HG03039 (cell line): ENCODE results near the gene C10orf67.
"Not testable (repeated sequence)": the region's sequence is repeated elsewhere in the genome, so short reads cannot be mapped to it uniquely, and the experiment has no call there.

Experiments
- ATAC-seq: cut with Tn5 transposase; IDR thresholded peaks from one replicate; pipeline ENCODE4 v1.9.1; 2021; ENCODE audit warnings: mild to moderate bottlenecking, moderate library complexity; ENCODE audit not compliant: unreplicated experiment

Gene C10orf67

DNA sequence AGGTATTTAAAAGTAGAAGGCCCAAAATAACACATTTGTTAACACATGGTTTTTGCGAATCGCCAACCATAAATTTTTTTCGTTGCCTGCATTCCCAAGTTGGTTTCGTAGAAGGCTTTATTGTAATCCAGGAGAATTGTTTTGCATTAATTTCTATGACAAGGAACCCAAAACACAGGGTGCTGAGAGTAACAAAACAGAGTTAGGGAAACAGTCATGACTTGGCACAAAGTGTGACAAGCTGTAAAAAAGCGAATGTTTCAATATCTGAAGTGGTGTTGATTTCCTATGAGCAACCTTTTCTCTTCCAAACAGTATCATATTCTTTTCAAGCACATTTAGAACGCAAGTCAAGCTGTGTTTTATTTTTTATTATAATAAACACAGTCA is 63.6 kb downstream of the C10orf67 start:
- no peak for ATAC-seq

DNA sequence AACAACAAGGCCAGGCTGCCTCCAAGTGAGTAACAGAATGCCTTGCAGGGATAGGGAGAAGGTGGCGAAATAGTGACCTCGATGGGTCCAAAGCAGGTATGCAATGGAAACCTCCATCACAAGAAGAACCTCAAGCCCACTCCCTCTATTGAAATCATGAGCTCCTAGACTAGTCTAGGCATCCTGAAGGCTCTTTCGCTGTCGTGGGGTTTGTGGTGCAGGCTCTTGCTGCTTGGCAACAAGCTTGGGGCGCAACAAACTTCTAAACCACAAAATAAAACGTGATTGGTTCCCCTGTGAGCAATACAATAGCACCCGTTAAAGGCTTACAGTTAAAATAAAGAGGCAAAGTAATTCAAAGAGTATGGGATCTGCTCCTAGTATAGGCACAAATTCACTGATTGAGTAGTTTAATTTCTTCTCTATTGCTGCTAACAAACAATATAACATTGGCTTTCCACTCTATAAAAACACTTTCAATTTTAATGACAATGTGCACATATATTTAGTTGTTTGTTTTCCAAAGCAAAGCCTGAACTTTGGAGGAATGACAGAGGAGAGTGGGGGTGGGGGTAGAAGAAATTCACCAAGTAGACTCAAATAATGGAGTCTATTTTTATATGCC is 64.1 kb downstream of the C10orf67 start:
- no peak for ATAC-seq

DNA sequence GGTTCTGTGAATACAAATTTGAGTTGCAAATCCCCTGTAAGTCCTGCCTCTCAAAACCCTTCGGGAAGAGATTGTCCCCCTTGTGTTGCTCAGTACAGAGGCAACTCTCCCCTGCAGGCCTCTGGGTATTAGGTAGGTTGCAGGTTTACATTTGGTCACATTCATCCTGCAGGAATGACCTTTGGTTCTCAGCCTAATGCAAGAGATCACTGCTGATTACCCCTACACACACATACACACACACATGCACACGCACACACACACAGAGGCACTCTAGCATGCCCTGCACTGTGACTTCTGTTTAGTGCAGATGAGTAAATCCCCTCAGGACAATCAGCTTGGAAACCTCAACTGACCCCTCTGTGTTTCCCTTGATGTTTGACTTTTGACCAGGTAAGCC is 69.2 kb downstream of the C10orf67 start:
- no peak for ATAC-seq

DNA sequence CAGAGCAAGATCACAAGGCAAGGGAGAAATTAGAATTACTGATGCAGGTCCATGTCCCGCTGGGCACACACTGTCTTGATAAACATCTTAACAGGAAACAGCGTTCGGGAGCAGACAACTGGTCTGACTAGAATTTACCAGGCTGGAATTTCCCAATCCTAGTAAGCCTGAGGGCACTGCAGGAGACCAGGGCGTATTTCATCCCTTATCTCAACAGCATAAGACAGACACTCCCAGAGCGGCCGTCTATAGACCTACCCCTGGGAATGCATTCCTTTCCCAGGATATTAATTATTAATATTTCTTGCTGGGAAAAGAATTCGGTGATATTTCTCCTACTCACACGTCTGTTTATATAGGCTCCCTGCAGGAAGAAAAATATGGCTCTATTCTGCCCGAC is 70.4 kb downstream of the C10orf67 start:
- not testable (repeated sequence) for ATAC-seq

DNA sequence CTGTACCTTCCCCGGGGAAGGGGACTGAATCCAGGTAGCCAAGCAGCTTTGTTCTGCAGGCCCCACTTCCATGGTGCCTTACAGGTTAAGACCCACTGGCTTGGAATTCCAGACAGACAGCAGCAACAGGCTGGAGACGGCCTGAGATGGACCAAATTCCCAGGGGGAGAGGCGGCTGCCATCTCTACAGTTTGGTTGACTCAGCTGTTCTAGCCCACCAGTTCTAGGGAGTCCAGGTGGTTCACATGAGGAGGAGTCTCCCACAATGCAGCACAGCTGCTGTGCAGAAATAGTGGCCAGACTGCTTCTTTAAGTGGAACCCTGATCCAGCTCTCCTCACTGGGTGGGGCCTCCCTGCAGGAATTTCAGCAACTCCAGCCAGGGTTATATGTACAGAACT is 74.1 kb downstream of the C10orf67 start:
- no peak for ATAC-seq

DNA sequence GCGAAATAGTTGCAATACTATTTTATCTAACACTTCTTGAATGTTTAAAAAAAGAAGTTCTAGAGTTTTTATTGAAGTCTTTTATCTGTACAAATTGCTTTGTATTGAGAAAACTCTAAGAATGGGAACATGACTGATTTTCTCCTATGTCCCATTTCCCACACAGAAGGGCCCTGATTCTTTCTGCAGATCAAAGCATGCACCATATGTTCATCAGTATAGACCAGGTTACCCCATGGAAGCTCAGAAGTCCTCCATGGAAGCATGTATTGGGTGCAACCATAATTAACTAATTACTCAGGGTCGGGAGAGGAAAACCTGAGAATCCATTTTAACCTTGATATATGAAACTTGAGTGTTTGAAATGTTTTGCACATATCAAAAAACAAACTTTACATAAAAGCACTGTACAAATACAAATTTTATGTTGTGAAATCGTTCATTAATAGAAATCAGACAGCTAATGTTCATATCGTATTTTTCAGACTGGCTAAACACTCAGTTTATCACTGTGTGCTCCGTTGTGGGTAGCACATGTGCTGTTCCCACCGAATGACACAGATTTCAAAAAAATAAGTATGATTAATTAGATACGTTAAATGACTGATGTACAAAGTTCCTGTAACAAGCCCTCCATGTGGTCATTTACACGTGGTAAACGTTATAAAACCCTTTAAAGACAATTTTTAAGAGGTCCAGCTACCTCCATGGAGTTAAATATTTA is 81.0 kb downstream of the C10orf67 start:
- ATAC-seq = no peak

DNA sequence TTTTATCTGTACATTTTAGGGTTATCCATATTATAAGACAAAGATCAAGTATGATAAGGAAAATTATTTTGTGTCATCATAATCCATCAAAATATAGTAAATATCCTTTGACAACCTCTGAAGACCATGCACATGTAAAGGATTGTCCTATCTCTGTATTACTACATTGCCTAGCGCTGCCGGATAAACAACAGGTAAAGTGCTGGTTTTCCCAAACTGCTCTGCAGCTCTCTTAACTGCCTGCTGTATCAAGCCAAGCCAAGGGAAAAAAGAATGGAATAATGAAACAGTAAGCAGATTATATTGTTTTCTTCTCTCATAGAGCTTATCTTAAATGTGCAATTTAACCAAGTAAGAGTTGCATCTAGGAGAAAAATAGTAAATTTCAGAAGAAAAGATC is 81.7 kb downstream of the C10orf67 start:
- no peak for ATAC-seq

DNA sequence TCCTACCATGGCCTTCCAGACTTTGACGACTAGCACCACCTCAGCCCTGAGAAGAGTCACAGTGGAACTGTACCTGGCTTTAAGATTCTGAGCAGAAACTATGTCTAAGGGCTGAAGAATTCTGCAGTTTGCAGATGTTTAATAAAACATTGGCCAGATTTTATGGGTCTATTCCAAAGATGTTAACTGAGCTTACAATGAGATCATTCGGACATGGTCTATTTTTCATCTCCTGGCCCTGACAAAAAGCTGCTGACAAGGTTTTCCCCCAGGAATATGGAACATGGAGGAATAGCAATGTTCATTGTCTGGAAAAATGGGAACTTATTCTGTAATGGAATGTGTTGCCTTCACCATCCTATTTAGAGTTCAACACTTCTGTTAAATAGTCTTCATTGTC is 86.1 kb downstream of the C10orf67 start:
- no peak for ATAC-seq

DNA sequence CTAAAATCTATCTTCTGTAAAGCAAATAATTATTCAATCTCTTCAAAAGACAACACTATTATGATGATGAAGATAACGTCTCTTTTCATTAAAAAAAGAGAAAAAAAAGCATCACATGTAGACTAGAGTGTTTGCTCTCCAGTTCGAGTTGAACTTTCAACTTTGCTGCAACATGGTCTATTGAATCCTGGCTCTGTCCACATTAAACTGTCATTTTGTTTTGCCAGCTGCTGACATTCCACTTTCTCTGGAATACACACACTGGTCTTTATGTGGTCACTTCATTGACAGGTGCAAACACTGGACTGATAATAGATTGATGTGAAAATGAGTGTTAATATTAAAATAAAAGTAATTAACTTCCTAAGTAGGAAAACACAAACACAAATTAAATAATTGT is 90.8 kb downstream of the C10orf67 start:
- ATAC-seq = no peak

DNA sequence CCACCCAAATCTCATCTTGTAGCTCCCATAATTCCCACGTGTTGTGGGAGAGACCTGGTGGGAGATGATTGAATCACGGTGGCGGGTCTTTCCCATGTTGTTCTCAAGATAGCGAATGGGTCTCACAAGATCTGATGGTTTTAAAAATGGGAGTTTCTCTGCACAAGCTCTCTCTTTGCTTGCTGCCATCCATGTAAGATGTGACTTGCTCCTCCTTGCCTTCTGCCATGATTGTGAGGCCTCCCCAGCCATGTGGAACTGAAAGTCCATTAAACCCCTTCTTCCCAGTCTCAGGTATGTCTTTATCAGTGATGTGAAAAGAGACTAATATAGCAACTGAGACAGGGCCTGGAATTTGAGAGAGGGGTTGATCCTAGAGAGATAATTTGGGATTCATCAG is 91.7 kb downstream of the C10orf67 start:
- not testable (repeated sequence) for ATAC-seq

DNA sequence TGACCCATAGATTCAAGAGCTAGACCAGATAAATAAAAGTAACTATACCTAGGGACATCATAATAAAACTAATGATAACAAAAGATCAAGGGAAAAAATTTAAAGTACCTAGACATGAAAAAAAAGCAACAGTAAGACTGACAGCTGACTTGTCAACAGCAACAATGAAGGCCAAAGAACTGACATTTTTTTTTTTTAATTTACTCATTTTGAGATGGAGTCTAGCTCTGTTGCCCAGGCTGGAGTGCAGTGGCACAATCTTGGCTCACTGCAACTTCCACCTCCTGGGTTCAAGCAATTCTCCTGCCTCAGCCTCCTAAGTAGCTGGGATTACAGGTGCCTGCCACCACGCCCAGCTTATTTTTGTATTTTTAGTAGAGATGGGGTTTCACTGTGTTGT is 102.8 kb downstream of the C10orf67 start:
- not testable (repeated sequence) for ATAC-seq

DNA sequence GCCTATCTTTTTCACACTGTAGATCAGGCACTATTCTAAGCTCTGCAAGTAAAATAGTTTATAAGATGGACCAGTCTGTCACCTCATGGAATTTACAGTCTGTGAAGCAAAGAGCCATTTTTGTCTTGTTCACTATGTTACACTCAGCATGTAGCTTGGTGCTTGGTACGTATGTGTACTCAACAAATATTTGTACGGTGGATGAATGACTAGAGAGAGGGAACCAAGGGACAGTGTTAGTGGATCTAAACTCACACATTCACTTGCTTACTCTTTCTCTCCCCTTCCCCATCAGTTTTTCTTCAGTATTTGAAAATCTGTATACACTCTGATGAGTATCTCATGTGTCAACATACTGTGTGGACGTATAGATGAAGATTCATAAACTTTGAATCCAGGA is 106.6 kb downstream of the C10orf67 start:
- ATAC-seq = no peak

DNA sequence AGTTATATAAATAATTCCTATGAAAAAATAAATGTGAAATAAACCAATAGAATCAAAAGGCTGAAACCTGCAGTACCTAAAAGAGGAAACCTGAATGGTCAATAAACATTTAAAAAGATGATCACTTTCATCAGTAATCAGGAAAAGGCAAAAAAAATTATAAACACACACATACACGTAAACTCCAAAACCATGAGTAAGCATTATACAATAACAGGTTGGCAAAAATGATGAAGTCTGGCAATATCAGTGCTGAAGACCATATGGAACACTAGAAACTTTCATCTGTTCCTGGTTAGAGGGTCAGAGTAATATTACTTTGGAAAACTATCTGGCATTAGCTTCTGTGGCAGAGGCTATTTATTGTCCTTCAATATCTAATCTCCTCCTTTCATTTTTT is 114.0 kb downstream of the C10orf67 start:
- ATAC-seq = no peak

DNA sequence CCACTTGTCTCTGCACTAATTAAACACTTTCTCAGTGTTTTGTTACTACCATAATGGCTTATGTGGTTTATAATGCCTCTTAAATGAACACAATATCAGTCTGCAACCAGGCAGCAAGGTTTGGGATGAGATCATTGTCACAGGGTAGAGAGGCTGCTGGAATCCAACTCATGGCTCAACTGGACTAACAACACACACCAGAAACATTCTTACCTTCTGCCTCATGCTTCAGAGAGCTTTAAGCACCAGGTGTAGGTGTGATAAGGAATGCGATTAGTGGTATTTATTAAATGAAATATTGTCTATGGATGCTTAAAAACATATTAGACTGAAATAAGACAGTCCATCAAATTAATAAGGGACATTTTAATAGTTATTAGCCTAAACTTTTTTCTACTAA is 127.1 kb downstream of the C10orf67 start:
- ATAC-seq = no peak

DNA sequence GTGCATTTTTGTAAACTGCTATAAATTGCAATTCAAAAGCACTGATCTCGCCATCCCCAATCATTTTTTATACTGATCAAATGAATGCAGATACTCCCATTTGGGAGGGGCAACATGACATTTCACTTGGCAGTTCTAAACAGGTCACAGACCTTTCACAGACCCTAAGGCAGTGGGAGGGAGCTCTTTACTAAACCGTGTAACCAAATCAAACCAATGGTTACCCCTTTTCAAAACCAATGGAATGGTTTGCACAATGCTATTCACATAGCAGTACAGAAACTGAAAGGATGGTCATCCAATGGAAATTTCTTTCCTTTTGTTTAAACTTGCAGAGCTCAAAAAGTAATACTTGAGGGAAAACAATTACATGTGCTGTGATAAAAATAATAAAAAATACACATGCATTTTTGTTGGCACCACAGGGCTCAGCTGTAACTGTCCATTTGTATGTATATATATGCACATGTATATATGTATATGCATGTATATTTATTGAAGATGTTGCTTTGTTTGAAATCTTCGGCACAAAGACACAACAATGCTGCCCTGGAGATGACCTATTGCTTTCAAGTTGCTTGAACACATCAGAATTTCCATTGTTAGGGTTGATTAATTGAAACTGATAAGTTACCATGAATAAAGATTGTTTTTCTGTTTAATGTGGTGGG is 138.5 kb downstream of the C10orf67 start:
- ATAC-seq = no peak

DNA sequence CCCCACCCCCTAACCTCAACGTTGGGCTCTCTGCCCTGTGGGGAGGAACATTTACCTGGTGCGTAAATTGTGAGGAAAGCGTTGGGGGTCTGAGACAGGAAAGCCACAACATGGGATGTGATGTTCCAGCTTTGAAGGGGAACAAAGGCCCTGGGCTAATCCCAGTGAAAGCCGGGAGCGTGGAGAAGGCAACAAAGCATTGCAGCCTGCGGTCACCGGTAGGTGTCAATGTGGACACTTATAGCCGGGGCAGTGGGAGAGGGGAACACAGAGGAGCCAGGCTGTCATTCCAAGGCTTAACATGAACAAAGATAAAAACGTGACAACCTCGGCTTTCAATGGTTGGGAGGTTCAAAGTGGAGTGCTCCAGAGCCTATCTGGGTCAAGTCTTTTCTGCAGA is 139.8 kb downstream of the C10orf67 start:
- ATAC-seq = no peak

DNA sequence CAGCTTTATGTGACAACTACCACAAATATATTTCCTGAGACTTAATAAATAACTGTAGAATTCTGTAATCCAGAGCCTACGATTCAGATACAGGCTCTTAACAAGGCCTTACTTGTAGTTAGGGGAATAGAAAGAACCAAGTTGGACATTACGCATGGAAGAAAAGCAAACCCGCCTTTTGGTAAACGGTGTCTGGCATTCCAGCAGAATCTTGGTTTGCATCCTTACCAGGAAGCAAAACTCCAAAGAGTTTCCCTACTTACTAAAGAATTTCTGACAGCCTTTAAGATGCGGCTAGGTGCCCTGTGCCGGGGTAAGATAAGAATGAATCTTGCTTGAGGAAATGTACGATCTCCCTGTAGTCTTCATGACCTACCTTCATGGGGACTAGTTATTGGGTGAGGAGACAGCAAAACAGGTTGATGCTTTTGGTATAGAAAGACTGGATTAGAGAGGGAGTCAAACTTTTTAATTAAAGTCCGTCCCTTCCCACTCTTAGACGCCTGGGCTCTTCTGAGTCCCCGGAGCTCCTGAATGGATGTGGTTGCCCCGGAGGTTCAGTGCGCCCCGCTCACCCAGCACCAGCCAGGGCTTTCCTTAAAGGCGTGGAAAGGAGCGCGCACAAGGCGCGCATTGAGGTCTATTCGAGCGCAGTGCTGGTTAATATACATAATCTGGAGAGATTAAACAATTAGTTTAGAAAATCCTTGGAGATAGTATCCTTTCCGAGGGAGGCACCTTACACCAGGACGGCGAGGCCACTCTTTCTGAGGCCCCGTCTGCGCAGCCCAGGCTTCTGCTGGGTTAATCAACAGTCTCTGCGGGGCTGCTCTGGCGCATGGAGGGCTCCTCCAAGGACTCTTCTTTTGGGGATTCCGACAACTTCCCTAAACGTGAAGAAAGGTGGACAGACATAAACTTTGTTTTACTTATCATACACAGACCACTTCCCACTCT is 140.9 kb downstream of the C10orf67 start:
- no peak for ATAC-seq

DNA sequence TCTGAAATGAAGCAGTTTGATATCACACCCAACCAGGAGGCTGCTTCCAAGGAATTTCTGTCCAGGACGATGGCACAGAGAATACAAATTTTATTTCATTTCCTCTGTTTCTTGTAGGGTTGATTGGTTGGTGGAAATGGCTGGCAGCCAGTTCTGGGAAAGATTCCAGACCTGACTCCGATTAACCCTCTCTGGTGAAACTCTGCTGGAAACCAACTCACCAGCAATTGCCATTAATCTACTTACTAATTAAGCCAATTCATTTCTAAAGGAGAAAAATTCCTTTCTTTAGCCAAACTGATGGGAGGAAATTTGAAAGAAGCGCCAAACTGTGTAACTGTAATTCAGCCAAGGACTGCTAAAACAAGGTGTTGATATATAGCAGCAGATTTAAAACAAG is 141.8 kb downstream of the C10orf67 start:
- ATAC-seq = no peak

DNA sequence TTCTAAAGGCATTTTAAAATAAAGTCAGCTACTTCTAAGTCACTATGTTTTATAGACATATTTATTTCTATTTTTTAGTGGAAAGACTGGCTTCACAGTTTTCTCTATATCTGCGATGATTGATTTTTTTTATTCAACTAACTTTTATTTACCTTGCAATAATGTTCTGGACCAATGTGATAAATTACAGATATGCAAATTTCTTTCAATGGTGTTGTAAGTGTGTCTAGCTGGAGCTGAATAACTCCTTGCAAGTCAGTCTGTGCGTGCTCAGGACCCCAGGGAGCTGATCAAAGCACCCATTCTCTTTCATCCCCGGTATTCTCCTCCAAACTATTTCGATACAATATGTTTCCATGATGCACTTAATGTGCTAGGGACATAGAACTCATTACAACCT is 142.8 kb downstream of the C10orf67 start:
- ATAC-seq = no peak

DNA sequence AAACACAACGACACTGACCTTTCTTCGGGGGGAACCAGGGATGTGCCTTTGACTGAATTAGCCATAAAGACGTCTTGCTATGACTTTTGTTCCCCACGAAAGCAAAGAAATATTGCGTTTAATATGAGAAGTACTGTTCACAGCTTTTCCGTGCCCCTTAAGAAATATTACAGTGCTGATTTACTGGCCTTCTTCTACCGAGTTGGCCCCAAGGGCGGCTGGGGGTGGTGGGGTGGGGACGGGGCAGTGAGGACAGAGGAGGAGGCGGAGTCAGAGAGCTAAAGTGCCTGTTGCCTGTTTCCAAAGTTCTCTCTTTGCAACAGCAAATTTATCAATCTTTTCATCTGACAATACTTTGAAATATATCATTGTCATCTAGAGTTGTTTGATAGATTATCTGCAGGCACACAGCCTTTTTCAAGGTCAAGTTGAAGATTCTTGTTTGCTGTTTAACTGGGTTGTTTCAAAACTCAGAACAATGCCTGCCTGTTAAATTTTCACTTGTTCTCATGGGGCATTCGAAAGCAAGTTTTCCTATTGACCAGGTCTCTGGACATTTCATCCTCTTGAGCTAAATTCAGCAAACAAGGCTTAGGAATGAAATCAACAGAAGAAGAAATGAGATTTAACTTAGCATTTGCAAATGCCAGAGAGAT is 143.5 kb downstream of the C10orf67 start:
- ATAC-seq = no peak

DNA sequence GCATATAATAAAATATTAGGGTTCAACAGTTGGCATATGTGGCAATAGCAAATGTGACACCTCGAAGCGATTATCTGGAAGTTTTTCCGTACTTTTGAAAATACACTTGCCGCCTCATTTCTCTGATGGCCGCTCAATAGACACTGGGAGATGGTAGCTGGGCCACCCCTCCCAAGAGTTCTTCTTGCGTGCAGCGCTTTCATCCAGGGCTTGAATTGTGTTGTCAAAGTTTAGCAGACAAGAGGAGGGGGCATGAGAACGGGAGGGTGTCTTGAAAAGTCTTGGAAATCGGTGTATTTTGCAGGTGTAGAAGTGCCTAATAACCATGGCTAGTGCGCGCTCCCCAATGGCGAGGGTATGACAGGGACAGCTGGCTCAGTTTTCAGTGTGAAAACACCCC is 144.0 kb downstream of the C10orf67 start:
- no peak for ATAC-seq
